ENCODE measurements around the gene ESX1. TPM values are rescaled to one million over a fixed set of nuclear protein-coding genes. Genes with fewer than 3 reads are reported as not detected.
"Not testable (repeated sequence)": the region's sequence is repeated elsewhere in the genome, so short reads cannot be mapped to it uniquely, and the experiment has no call there.

ESX1 gene
- total RNA-seq, 1 donor from 2014 or later, result not detected

GRCh38 chrX:104253567-104254441 lies 929 bp downstream of the ESX1 start:
- ATAC-seq (no peak), DNase-seq (no peak)
- intact Hi-C loops (cut with DNase I), result no loop called here
- no peak overlapping the region for H3K27ac ChIP-seq
- H3K4me1 ChIP-seq, result no peaks in the 10 kb centered on the region
- no peaks in the 10 kb centered on the region for H3K9me3 ChIP-seq
- no peak for TF ChIP-seq CTCF (IDR thresholded peaks at IDR 0.05)
- H3K4me3 ChIP-seq, result no peak overlapping the region
- no peaks in the 10 kb centered on the region for H3K36me3 ChIP-seq
- peaks cover 12% of the 10 kb centered on the region for H3K27me3 ChIP-seq

- no peak overlapping the region for H3K27ac ChIP-seq
- H3K27me3 ChIP-seq, result peaks cover 6% of the 10 kb centered on the region
- H3K4me3 ChIP-seq, result no peak overlapping the region
- H3K4me1 ChIP-seq, result no peaks in the 10 kb centered on the region
- ATAC-seq (no peak), DNase-seq (no peak)
- H3K36me3 ChIP-seq, result no peaks in the 10 kb centered on the region
- TF ChIP-seq CTCF (IDR thresholded peaks at IDR 0.05), result no peak
- H3K9me3 ChIP-seq, result no peaks in the 10 kb centered on the region
- intact Hi-C loops (cut with DNase I), result no loop called here
Measured at GRCh38 chrX:104250470-104250869, 4.3 kb downstream of the ESX1 start.

- H3K9me3 ChIP-seq; DNase-seq; intact Hi-C loops (cut with DNase I); H3K4me1 ChIP-seq; H3K27me3 ChIP-seq; H3K36me3 ChIP-seq; H3K4me3 ChIP-seq; H3K27ac ChIP-seq; ATAC-seq: not testable (repeated sequence)
Measured at GRCh38 chrX:104230060-104230459, 24.7 kb downstream of the ESX1 start.

- H3K36me3 ChIP-seq, result no peaks in the 10 kb centered on the region
- ATAC-seq (no peak), DNase-seq (no peak)
- no peaks in the 10 kb centered on the region for H3K27me3 ChIP-seq
- no peaks in the 10 kb centered on the region for H3K4me1 ChIP-seq
- no peak overlapping the region for H3K27ac ChIP-seq
- no peaks in the 10 kb centered on the region for H3K9me3 ChIP-seq
- intact Hi-C loops (cut with DNase I), result no loop called here
- no peak for TF ChIP-seq CTCF (IDR thresholded peaks at IDR 0.05)
- no peak overlapping the region for H3K4me3 ChIP-seq
Measured at GRCh38 chrX:104211187-104211586, 43.5 kb downstream of the ESX1 start.

GRCh38 chrX:104205548-104205947 lies 49.2 kb downstream of the ESX1 start:
- Histone ChIP-seq H3K27me3 (no peaks in the 10 kb centered on the region), H3K36me3 (no peaks in the 10 kb centered on the region), H3K27ac (no peak overlapping the region), H3K9me3 (no peaks in the 10 kb centered on the region), H3K4me3 (no peak overlapping the region), H3K4me1 (no peaks in the 10 kb centered on the region)
- no peak for TF ChIP-seq CTCF (IDR thresholded peaks at IDR 0.05)
- no peak for DNase-seq
- intact Hi-C loops (cut with DNase I), result no loop called here
- ATAC-seq, result no peak

Other genes starting within 250 kb of the ESX1 start
- not detected for gene H2BW1, start 241.2 kb downstream of the ESX1 start, total RNA-seq
- not detected for gene H2BW2, start 215.0 kb downstream of the ESX1 start, total RNA-seq
- gene TMSB15C, start 178.7 kb downstream of the ESX1 start, total RNA-seq, result 1.0 TPM
- 1.6 TPM for gene ZCCHC18, start 142.4 kb downstream of the ESX1 start, total RNA-seq
- 13.6 TPM for gene SLC25A53, start 97.9 kb downstream of the ESX1 start, total RNA-seq
- gene FAM199X, start 88.5 kb downstream of the ESX1 start, total RNA-seq, result 16.0 TPM